NCI-H774 (cell line): ENCODE measurements around the gene MTIF3.
A peak's percentile ranks its signal among the peaks of the same experiment; 100 is the strongest.
"Not testable (repeated sequence)": the region's sequence is repeated elsewhere in the genome, so short reads cannot be mapped to it uniquely, and the experiment has no call there.

ENCODE experiments used
- DNase-seq: peaks from one replicate; lab custom pipeline; 2025; lab: John Stamatoyannopoulos, UW

MTIF3 gene

DNA sequence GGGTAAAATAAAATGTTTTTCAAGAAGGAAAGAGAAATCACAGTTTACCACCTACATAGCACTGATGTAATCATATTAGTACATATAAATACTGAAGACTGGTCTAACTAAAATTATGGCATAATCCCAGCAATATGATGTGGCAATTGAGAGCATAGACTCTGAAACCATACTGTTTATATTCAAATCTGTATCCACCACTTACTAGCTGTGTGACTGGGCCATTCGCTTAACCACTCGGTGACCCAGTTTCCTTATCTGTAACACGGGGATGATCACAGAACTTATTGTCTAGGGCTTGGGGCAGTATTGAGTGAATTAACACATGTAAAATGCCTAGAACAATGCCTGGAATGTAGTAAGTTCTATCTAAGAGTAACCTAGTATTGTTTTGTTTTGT, 39.0 kb downstream of the MTIF3 start:
- no peak for DNase-seq

DNA sequence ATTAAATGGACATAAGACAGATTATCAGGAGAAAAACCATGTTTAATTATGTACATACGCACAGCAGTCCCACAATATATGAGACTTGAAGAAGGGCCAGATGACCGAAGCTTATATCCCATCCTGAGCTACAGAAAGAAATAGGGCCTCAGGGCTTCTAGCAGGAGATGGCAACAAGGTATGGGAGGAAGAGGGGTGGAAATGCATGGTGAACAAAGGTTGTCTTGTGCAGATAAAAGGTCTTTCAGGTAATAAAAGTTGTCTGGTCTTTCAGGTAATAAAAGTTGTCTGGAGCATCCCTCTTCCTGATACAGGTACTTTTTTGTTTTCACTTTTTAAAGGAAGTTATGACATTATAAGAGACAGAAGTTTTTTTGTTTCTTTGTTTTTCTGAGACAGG, 41.4 kb downstream of the MTIF3 start:
- no peak for DNase-seq

DNA sequence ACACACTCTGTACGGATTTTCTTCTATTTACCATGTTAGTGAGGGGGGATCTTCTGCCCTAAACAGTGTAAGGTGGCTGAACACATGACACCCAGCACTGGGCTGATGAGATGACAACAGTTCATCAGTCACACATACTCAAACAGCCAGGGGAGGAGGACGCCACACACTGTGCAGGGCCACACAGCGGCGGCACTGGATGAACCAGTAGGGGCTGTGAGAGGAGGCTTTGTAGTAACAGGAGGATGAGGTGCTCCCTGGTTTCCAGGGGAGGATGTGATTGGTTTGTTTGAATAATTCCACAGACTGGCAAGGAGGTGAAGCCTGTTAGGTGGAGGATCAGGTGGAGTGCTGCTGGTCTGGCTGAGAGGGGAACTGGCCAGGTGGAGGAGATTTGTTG, 42.3 kb downstream of the MTIF3 start:
- DNase-seq, result no peak

DNA sequence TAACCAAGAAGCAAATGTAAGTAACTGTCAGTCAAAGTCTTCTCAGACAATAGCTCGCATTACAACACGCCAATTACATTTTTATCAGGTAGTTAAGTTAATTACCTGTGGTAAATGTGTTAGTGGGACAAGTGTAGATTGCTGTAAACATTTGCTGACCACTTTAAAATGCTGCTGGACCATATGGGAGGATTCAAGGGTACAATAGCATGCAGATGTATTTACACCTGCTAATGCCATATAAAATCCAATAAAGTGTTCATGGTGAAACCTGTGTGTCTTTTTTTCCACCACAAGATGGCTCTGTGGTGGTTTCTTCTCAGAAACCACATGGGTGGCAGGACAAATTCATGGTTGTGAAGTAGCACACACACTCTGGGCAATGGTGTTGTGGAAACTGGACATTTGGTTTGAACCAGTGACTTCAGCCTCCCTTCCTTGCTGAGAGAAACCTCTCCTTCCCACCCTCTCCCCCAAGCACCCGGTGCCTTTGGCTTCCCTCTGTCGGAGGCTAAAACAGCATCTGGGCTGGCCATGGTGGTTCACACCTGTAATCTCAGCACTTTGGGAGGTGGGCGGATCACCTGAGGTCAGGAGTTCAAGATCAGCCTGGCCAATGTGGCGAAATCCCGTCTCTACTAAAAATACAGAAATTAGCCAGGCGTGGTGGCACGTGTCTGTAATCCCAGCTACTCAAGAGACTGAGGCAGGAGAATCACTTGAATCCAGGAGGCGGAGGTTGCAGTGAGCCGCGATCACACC, 44.0 kb downstream of the MTIF3 start:
- DNase-seq, result peak; percentile 3

DNA sequence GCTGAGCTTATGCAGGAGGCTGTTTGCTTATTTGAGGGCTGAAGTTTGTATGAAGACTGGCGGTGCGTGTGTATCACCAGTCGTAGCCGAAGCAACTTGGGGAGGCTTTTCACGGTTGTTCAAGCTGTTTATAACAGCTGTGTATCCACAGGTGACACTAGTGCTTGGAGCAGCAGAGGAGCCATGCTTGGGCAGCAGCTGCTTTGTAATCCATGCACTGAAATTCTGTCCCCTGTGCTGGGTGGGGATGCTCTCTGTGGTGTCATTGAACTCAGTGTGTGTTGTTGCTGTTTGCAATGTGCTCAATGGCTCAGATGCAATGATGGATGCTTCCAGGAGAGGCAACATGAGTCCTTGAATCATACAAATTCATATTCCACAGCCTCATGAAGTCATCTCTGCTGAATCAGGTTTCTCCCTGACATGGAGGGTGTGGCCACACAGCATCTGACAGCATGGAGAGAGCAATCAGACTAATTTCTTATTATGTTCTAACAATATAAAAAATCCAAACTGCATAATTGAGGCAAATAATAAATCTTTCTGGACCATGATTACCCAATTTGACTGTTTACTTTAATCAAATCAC, 44.7 kb downstream of the MTIF3 start:
- no peak for DNase-seq

DNA sequence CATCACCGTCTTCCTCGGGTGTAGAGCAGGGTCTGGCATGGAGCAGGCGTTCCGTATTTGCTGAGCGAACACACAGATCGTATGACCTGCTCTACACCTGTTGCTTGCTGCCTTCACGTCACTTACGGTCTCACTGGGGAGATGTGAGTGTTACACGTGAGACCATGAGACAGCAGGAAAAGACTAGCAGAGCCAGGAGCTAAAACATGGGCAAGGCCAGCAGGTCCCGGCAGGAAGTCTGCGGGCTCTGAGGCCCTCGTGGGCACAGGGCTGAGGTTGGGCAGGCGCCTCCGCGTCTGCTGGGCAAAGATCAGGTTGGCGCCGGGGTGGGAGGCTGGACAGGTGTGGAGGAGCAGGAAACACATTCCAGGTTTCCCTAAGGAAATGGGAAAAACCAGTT, 45.7 kb downstream of the MTIF3 start:
- DNase-seq, result no peak

DNA sequence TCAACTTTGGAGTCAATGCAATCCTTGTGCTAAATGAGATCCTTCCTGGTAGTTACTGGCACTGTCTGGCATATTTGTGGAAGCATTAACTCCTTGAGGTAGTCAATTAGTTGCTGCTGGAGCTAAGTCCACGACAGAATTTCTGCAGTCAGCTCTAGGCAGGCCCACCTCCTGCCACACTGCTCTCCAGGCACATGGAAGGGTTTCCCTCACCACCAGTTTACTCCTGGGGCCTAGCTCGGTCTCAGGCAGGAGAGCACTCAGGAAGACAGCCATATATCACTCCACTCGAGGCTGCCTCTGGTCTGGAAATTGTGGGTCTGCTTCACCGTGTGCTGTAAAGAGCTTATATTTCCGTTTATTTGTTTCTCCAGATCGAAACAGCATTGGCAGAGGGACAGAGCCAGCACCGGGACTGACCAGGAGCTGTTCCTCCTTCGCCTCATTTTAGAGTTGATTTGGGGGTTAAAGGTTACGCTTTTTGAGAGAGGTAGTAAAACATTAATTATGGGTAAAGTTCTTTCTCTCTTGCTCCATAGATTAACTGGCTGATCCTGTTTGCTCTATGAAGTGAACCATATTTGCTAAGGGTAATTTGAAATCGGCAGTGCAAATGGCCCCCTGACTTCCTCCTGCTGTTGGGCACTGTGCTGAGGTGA, 46.5 kb downstream of the MTIF3 start:
- DNase-seq, result no peak

DNA sequence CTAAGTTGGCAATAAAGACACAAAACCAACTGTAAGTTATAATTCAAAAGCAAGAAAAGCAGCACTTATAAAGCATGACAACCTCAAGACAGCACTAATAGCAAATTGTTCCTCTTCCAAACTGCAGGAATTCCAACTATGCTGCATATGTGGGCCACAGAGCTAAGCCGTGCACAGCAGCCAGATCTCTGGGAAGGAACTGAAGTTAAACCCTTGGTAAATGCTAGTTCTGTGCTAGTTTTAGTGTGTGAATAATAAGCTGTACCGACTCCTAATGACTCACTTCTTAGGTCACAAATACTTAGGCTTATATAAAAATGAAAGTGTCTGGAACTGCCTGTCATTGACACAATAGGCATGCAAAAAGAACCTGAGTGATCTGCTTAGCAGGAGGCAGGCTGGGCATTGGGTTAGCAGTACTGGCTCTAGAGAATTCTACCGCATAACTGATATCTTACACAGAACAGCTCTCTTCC, 47.1 kb downstream of the MTIF3 start:
- no peak for DNase-seq

DNA sequence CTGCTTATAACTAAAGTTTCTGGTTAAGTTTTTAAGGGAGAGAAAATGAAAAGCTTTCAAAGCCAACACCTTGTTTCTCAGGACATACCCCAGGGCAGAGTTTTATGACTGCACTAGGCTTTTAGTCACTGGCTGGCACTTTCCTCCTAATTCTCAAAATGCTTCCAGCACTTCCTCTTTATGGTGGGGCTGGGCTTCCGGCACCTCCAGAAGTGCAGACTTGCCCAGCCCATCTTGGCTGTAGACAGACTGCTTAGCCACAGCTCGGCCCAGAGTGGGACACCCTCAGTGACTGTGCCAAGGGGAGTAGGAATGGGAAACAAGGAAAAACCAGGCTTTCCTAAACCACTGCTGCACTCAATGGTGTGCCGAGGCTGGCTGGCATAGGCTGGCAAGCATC, 49.2 kb downstream of the MTIF3 start:
- no peak for DNase-seq

DNA sequence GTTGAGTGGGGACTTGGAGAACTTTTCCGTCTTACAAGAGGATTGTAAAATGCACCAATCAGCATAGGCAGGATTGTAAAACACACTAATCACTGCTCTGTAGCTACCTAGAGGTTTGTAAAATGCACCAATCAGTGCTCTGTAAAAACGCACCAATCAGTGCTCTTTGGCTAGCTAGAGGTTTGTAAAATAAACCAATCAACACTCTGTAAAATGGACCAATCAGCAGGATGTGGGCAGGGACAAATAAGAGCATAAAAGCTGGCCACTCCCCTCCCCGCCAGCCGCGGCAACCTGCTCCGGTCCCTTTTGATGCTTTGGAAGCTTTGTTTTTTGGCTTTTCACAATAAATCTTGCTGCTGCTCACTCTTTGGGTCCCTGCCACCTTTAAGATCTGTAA, 50.0 kb downstream of the MTIF3 start:
- not testable (repeated sequence) for DNase-seq

DNA sequence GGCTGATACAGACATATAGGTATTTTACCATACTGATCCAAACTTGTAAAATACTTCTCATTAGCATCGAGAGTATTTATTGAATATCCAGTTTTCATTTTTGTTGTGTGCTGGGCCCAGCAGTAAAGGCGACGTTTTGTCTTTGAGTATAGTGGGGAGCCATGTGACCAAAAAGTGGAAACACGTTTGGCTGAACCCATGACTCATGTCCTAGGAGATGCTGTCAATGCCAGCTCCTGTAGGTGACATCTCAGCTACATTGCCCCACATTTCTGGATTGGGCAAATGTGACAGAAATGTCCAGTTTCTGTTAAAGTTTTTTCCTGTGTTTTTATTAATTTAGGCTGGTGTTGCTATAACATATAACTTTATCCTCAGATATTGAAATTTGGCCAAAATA, 52.0 kb downstream of the MTIF3 start:
- no peak for DNase-seq

DNA sequence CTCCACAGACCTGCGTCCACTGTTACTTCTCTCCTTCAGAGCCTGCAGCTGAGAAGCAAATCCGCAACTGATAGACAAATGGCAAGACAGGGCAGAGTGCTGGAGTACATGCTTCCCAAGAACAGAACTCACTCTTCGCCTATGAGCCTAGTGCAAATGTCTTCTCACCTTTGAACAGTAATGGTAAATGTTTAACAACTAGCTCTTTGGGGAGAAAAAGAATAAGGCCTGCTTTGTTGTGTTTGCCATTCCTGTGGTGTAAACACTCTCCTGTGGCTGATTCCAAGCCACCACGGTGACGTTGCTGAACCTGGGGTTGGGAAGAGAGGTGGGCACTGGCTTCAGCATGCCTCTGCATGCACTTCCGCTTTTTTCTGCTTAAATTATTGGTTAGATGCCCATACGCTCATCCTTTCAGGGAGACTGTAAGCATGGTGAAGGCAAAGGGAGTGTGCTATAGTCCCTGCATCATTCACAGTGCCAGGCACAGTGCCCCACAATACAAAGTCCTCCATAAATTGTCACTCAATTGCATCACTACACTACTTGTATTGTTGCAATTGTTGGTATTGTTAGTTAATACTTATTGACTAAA, 54.0 kb downstream of the MTIF3 start:
- no peak for DNase-seq

DNA sequence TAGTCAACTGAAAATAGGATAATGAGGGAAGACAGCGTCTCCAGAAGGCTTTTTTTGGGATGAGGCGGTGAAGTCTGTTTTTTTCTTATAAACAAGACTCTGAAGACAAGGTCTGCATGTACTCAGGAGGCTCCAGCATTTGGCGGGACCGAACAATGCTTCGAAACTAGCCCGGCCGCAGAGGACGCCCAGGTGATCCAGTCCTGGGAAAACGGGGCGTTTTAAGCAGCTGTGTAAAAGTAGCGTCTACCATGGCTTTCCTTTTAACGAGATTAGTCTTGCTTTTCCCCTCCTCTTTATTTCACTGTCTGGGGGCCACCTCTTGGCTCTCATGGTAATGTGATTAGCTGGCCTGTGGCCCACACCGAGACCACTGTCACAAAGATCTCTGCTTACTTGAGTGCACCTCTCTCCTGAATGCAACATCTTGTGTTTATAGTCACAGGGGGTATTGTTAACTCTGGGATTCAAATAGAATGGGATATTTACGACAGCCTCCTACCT, 55.3 kb downstream of the MTIF3 start:
- DNase-seq, result no peak

DNA sequence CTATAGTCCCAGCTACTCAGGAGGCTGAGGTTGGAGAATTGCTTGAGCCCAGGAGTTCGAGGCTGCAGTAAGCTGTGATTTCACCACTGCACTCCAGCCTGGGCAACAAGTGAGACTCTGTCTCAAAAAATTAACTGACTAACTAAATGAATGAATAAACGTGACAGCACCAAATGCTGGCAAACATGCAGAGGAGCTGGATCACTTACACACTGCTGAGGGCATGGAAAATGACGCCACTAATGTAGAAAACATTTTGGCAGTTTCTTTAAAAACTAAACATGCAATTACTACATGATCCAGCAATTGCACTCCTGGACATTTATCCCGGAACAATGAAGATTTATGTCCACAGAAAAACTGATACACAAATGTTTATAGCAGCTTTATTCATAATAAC, 57.3 kb downstream of the MTIF3 start:
- DNase-seq, result no peak

DNA sequence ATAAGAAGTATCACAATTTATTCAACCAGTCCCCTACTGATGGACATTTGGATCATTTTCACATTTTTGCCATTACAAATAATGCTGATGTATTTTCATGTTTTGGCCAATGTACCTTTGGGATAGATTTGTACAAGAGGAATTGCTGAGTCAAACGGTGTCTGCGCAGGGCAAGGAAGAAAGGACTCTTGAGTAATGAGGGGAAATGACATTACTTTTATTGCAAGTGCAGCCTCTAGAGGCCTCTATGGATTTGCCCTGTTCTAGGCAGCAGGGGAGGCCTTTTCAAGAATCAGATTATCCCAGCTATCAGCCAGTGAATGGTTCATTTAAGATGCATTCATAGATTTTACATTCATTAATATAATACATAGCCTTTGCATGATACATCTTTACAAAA, 58.9 kb downstream of the MTIF3 start:
- DNase-seq, result no peak

DNA sequence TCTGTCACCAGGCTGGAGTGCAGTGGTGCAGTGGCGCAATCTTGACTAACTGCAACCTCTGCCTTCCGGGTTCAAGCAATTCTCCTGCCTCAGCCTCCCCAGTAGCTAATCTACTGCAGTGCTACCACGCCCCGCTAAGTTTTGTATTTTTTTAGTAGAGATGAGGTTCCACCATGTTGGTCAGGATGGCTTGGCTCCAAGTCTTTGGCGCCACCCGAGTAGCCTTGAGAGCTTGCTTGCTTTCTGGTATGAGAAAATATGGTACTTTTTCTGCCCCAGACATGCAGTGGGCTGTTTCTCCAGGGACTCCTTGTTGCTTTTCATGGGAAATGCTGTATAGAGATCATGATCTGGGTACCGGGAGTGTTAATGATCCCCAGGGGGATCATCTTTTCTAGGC, 60.5 kb downstream of the MTIF3 start:
- DNase-seq, result no peak

DNA sequence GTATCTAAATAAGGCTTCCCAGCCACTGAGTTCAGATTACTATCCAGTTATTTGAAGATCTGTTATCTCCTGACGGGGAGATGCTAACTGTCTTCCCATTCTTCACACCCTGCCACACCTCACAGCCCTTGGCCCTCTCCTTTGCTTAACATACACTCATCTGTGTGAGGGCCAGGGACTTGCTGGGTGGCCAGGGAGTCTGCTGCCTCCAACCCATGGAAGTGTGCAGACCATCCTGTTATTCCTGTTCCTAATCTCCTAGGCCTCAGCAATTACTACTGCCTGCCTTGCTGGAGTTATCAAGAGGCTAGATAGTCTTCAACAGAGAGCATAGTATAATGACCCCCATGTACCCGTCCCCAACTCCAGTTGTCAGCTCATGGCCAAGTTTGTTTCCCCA, 62.1 kb downstream of the MTIF3 start:
- no peak for DNase-seq
